Measurements from ENCODE around the gene ZNF311.

The ZNF311 gene

GRCh38 chr6:28948782-28949486 is 56.2 kb downstream of the ZNF311 start:
- no peak overlapping the region for H3K27ac ChIP-seq (ENCODE audit: low read length)
- no peak overlapping the region for H3K4me3 ChIP-seq (ENCODE audit: low read depth in 1 of 2, low read length in 2 of 2)
- H3K36me3 ChIP-seq (ENCODE audit: control insufficient read depth in 1 of 2, insufficient read depth in 2 of 2, low read length in 2 of 2): no peaks in the 10 kb centered on the region
- peaks cover 4% of the 10 kb centered on the region for H3K27me3 ChIP-seq (ENCODE audit: low read depth, low read length)
- peaks cover 0 to 6% of the 10 kb centered on the region in 2 donors for H3K4me1 ChIP-seq (ENCODE audit: control insufficient read depth in 1 of 2, insufficient read depth in 2 of 2, low read length in 2 of 2)
- no peaks in the 10 kb centered on the region for H3K9me3 ChIP-seq (ENCODE audit: control insufficient read depth in 1 of 2, low read length in 2 of 2)

- Histone ChIP-seq H3K4me1 (ENCODE audit: control insufficient read depth in 1 of 2, insufficient read depth in 2 of 2, low read length in 2 of 2) (peaks cover 0 to 7% of the 10 kb centered on the region in 2 donors), H3K36me3 (ENCODE audit: control insufficient read depth in 1 of 2, insufficient read depth in 2 of 2, low read length in 2 of 2) (no peaks in the 10 kb centered on the region), H3K4me3 (ENCODE audit: low read depth in 1 of 2, low read length in 2 of 2) (no peak overlapping the region), H3K27me3 (ENCODE audit: low read depth, low read length) (no peaks in the 10 kb centered on the region), H3K9me3 (ENCODE audit: control insufficient read depth in 1 of 2, low read length in 2 of 2) (no peaks in the 10 kb centered on the region), H3K27ac (ENCODE audit: low read length) (no peak overlapping the region)
These were observed 57.3 kb downstream of the ZNF311 start for GRCh38 chr6:28947831-28948270.

GRCh38 chr6:28947067-28947765 is 57.9 kb downstream of the ZNF311 start:
- H3K36me3 ChIP-seq (ENCODE audit: control insufficient read depth in 1 of 2, insufficient read depth in 2 of 2, low read length in 2 of 2): no peaks in the 10 kb centered on the region
- peaks cover 0 to 8% of the 10 kb centered on the region in 2 donors for H3K4me1 ChIP-seq (ENCODE audit: control insufficient read depth in 1 of 2, insufficient read depth in 2 of 2, low read length in 2 of 2)
- no peak overlapping the region for H3K27ac ChIP-seq (ENCODE audit: low read length)
- no peaks in the 10 kb centered on the region for H3K9me3 ChIP-seq (ENCODE audit: control insufficient read depth in 1 of 2, low read length in 2 of 2)
- H3K4me3 ChIP-seq (ENCODE audit: low read depth in 1 of 2, low read length in 2 of 2): no peak overlapping the region
- no peaks in the 10 kb centered on the region for H3K27me3 ChIP-seq (ENCODE audit: low read depth, low read length)

DNA sequence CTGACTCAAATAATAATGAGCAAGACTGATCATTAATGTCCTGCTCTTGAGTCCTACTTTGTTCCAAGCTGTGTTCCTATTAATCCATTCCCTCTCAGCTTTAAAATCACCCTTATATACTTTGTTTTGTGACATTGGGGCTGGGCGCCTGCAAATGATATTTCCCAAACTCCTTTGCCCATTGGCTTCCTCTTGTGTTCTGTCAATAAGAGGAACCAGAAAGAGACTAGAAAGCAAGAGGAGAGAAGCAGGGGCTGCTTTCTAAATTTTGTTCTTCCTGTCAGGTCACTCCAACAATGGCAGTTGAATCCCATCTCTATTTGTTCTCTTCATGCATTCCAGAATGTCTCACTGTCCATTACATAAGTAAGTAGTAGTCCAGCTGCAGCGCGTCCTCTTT is 59.8 kb downstream of the ZNF311 start:
- no peaks in the 10 kb centered on the region for H3K9me3 ChIP-seq (ENCODE audit: control insufficient read depth in 1 of 2, low read length in 2 of 2)
- no peak overlapping the region for H3K4me3 ChIP-seq (ENCODE audit: low read depth in 1 of 2, low read length in 2 of 2)
- H3K27me3 ChIP-seq (ENCODE audit: low read depth, low read length): no peaks in the 10 kb centered on the region
- H3K36me3 ChIP-seq (ENCODE audit: control insufficient read depth in 1 of 2, insufficient read depth in 2 of 2, low read length in 2 of 2): no peaks in the 10 kb centered on the region
- no peak overlapping the region for H3K27ac ChIP-seq (ENCODE audit: low read length)
- H3K4me1 ChIP-seq (ENCODE audit: control insufficient read depth in 1 of 2, insufficient read depth in 2 of 2, low read length in 2 of 2): peaks cover 0 to 12% of the 10 kb centered on the region in 2 donors
